ENCODE data around the gene CFAP65.
A peak's percentile ranks its signal among the peaks of the same experiment; 100 is the strongest.

The CFAP65 gene

DNA sequence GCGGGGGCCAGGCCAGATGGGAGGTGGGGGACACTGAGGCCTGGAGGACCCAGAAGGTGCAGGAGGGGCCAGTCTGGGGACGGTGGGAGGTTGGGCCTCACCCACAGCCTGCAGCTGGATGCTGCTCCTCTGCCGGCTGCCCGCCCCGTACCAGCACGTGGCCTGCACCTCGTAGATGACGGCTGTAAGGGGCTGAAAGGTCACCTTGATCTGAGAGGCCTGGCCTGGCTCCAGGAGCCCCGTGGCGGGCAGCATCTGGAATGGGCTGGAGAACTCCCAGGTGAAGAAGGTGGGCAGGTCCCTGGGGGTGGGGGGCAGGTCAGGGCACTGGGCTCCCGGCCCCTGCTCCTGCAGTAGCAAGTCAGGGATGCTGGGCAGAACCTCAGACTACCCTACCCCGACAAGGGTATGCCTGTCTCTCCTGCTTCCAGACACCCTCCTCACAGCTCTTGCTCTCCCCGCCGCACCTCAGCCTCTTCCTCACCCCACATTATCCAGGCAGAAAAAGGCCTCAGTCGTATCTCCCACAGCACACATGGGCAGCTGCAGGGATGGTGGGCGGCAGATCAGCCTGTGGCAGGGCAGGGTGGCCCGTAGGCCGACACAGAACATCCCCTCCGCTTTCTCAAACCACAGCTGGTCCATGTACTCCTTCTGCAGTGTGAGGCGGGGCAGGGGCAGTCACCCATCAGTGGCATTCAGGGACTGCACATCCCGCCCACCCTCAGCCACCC lies 10.1 kb downstream of the CFAP65 start:
- no peak for DNase-seq (ENCODE audit: low spot score in 2 of 2)
- Mint-ChIP-seq H3K4me3 (no peak overlapping the region), H3K27me3 (peaks cover 18% of the 10 kb centered on the region), H3K27ac (no peak overlapping the region), H3K36me3 (no peaks in the 10 kb centered on the region), H3K4me1 (no peaks in the 10 kb centered on the region), H3K9me3 (no peaks in the 10 kb centered on the region)
- ATAC-seq (ENCODE audit: low read depth): no peak

DNA sequence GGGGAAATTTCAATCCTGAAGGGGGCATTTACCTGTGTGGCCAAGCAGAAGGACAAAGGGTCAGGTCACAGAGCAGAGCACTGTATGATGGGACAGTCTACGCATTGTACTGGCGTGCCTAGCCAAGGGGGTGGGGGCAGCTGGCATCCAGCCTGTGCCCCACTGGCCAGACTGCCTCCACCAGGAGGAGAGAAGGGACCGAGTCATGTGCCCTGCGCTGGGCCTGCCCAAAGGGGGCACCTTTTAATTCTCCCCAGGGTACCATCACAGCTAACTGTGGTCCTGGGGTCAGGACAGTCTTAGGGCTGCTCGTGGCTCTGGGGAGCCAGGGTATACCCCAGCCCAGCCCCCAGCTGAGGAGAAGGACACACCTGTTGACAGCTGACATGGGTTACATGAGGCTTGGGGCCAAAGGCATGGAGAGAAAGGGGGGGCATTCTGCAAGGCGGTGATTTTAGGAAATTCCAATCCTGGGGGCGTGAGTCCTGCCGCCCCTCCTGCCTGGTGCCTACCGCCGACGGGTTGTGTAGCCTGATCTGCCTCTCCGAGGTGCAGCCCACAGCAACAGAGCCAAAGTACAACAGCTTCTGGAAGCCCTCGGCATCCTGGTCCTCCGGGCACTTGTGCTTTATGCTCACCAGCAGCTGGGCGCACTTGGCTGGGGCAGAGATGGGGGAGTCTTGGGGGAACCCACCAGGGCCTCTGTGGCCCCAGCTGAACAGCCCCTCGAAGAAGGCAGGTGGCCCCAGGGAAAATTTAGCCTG lies 11.0 kb downstream of the CFAP65 start:
- Mint-ChIP-seq H3K36me3 (no peaks in the 10 kb centered on the region), H3K4me3 (no peak overlapping the region), H3K27me3 (peaks cover 18% of the 10 kb centered on the region), H3K4me1 (no peaks in the 10 kb centered on the region), H3K27ac (no peak overlapping the region), H3K9me3 (no peaks in the 10 kb centered on the region)
- DNase-seq (ENCODE audit: low spot score in 2 of 2) (no peak), ATAC-seq (ENCODE audit: low read depth) (no peak)

DNA sequence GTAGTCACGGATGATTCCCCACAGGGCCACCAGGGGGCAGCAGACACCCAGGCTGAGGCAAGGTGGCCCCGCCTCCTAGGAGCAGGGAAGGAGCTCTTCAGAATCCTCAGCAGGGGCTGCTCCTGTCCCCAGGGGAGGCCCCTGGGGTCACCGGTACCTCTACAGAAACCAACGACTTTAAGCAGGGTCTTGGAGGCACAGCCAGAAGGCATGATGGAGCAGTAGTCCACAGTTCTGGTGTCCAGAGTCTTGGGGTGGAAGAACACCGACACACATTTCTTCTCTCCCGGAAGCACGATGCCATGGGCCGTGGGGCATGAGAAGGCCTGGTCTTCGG lies 11.5 kb downstream of the CFAP65 start:
- no peaks in the 10 kb centered on the region for H3K4me1 Mint-ChIP-seq
- H3K9me3 Mint-ChIP-seq: no peaks in the 10 kb centered on the region
- ATAC-seq (ENCODE audit: low read depth): peak; percentile 86
- no peaks in the 10 kb centered on the region for H3K36me3 Mint-ChIP-seq
- peaks cover 18% of the 10 kb centered on the region for H3K27me3 Mint-ChIP-seq
- H3K4me3 Mint-ChIP-seq: no peak overlapping the region
- peak; percentile 71 to 76 for DNase-seq (ENCODE audit: low spot score in 2 of 2)
- no peak overlapping the region for H3K27ac Mint-ChIP-seq

DNA sequence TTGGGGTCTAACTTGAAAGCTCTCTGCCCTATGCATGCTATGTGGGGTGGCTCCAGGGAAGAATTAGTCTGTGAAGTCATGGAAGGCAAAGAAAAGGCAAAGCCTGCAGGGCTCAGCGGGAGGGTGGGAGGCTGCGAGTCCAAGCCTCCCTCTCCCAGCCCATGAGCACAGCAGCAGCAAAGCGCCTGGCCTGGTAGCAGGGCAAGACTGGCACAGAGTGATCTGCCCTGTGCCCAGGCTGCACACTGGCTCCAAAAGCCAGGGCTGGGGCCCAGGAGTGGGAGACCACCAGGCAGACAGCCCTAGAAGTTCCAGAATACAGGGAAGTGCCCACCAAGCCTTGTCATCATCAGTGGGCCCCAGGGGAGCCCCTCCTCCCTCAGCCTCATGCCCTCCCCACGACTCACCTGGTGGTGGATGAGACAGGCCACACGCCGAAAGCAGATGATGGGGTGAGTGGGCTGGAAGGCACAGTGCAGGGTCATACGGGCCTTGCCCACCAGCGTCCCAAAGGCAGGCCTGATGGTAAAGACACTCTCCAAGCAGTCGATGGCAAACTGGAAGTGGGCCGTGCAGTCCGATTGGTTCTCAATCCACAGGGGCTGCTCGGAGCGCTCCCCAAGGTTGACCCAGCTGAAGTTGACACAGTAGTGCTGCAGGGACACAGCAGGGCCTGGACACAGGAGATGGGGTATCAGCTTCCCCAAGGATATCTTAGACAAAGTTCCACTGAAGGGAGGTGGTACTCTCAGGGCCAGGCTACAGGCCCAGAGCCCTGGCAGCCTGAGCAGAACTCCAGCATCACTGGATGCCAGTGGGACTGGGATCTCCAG lies 12.1 kb downstream of the CFAP65 start:
- Mint-ChIP-seq H3K9me3 (no peaks in the 10 kb centered on the region), H3K4me3 (no peak overlapping the region), H3K27me3 (peaks cover 18% of the 10 kb centered on the region), H3K27ac (no peak overlapping the region), H3K4me1 (no peaks in the 10 kb centered on the region), H3K36me3 (no peaks in the 10 kb centered on the region)
- ATAC-seq (ENCODE audit: low read depth) (peak; percentile 22), DNase-seq (ENCODE audit: low spot score in 2 of 2) (peak in 1 of 2 donors; percentile 28)

DNA sequence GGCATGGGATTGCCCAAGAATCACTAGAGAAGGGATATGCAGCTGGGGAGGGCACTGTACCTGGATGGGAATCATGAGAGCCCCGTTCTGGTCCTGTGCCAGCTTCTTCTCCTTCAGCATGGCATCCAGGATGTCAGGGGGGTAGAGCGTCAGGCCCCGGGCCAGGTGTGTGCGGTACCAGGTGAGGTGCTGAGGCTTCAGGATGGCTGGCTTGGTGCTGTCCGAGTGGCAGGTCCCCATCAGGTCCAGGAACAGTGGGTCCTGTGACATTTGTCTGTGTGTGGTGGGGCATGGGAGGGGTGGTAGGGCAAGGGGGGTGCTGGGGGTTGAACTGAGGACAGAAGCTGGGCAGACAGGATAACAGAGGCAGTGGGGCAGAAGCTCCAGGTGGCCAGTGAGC lies 13.2 kb downstream of the CFAP65 start:
- Mint-ChIP-seq H3K4me3 (no peak overlapping the region), H3K4me1 (no peaks in the 10 kb centered on the region), H3K27me3 (peaks cover 18% of the 10 kb centered on the region), H3K9me3 (no peaks in the 10 kb centered on the region), H3K27ac (no peak overlapping the region), H3K36me3 (no peaks in the 10 kb centered on the region)
- ATAC-seq (ENCODE audit: low read depth) (no peak), DNase-seq (ENCODE audit: low spot score in 2 of 2) (no peak)

DNA sequence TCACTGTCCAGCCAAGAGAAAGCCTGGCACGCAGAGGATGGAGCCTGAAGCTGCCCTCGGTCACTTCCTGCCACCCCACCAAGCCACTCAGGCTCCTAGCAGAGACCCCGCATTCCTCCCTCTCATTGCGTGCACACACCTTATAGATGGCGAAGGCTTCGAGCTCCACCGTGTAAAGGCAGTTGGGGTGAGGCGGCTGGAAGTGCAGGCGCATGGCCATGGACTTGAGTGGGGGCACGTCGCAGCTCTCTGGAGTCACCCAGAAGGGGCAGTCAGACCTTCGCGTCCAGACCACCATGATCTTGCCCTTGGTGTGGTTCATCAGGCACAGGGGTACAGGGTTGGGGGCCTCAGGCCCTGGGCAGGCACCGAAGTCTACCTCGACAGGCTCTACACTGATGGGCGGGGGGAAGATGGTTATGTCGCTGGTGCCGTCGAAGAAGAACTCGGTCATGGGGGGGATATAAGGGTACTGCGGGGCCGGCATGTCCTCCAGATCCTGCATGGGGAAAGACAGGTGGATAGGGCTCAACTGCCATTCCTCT lies 13.7 kb downstream of the CFAP65 start:
- ATAC-seq (ENCODE audit: low read depth): no peak
- Mint-ChIP-seq H3K4me3 (no peak overlapping the region), H3K27ac (no peak overlapping the region)

DNA sequence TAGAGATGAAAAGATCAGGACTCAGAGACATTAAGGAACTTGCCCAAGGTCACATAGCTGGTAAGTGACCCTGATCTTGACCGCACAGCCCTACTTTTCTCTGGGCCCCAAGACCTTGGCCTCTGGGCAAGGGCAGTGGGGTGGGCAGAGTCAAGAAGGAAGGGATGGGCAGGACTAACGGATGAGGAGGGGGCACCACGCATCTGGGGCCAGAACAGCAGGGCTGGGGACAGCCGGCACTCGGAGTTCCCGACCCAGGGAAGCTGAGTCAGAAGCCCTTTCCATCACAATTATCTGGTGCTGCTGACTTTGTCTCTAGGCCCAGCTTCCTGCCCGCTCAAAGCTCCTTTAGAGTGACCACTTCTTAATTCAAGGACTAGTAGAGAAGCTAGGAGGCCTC lies 14.4 kb downstream of the CFAP65 start:
- DNase-seq (ENCODE audit: low spot score in 2 of 2): no peak
- Mint-ChIP-seq H3K9me3 (no peaks in the 10 kb centered on the region), H3K27me3 (peaks cover 15% of the 10 kb centered on the region), H3K36me3 (no peaks in the 10 kb centered on the region), H3K27ac (no peak overlapping the region), H3K4me3 (no peak overlapping the region), H3K4me1 (no peaks in the 10 kb centered on the region)
- ATAC-seq (ENCODE audit: low read depth): no peak

More for the DNA sequence above, 13.7 kb downstream of the CFAP65 start:
- no peaks in the 10 kb centered on the region for H3K9me3 Mint-ChIP-seq
- H3K27me3 Mint-ChIP-seq: peaks cover 18% of the 10 kb centered on the region
- no peaks in the 10 kb centered on the region for H3K4me1 Mint-ChIP-seq
- H3K36me3 Mint-ChIP-seq: no peaks in the 10 kb centered on the region
- no peak for DNase-seq (ENCODE audit: low spot score in 2 of 2)

DNA sequence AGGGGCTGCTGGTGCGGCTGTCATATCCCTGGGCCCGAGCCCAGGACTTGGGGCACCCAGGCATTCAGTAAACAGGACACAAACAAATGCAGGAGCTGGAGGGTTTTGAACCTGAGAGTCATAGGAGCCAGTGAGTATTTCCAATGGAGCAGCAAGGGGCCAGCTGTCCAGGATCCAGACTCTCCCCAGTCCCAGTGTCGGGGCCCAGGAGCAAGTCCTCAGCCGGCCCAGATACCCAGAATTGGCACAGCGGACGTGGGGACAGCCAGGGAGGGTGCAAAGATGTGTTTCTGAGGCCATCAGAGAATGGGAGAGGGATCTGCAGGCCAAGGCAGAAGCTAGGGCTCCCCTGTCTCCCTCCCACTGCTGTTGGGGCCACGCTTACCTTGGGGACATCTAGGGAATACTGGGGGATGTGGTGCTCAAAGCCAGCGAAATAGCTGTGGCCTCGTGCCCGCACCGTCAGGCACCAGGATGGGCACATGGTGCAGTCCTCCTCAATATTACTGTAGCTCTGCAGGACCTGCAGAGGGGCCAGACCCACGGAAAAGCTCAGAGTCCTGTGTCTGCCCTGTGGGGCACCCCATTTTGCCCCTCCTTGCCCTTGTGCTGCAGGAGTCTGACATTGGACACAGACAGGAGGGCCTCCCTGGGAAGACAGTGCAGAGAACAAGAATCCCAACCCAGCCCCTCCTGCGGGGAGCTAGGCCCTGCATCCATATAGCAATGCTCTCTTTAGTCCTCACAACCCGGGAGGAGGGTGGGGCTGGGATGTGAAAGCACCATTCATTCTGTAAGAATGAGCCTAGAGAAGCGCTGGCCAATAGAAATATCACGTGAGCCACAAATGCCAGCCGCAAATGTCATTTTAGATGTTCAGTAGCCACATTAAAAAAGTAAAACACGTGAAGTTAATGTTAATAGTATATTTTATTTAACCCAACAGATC lies 15.4 kb downstream of the CFAP65 start:
- DNase-seq (ENCODE audit: low spot score in 2 of 2) (no peak), ATAC-seq (ENCODE audit: low read depth) (no peak)
- H3K4me1 Mint-ChIP-seq: no peaks in the 10 kb centered on the region
- no peaks in the 10 kb centered on the region for H3K36me3 Mint-ChIP-seq
- no peaks in the 10 kb centered on the region for H3K9me3 Mint-ChIP-seq
- no peak overlapping the region for H3K4me3 Mint-ChIP-seq
- H3K27ac Mint-ChIP-seq: no peak overlapping the region
- peaks cover 12% of the 10 kb centered on the region for H3K27me3 Mint-ChIP-seq

DNA sequence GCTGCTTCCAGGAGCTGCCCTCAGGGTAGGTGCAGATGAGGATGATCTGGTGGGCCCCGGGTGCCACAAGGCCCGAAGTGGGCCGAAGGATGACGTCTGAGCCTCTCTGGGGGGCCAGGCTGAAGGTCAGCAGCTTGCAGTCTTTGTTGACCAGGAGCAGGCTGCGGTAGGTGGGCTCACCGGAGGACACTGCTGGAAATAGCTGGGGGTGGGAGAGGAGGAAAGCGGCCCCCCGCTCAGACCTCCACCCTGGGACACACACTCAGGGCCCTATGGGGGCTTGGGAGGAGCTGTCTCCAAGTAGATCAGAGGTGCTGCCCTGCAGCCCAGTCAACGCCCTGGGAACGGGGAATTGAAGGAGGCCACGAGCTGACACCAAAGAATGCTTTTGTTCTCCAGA lies 17.3 kb downstream of the CFAP65 start:
- Mint-ChIP-seq H3K27me3 (peaks cover 5% of the 10 kb centered on the region), H3K27ac (no peak overlapping the region), H3K4me1 (no peaks in the 10 kb centered on the region), H3K9me3 (no peaks in the 10 kb centered on the region), H3K36me3 (no peaks in the 10 kb centered on the region), H3K4me3 (no peak overlapping the region)
- DNase-seq (ENCODE audit: low spot score in 2 of 2): no peak
- ATAC-seq (ENCODE audit: low read depth): no peak

DNA sequence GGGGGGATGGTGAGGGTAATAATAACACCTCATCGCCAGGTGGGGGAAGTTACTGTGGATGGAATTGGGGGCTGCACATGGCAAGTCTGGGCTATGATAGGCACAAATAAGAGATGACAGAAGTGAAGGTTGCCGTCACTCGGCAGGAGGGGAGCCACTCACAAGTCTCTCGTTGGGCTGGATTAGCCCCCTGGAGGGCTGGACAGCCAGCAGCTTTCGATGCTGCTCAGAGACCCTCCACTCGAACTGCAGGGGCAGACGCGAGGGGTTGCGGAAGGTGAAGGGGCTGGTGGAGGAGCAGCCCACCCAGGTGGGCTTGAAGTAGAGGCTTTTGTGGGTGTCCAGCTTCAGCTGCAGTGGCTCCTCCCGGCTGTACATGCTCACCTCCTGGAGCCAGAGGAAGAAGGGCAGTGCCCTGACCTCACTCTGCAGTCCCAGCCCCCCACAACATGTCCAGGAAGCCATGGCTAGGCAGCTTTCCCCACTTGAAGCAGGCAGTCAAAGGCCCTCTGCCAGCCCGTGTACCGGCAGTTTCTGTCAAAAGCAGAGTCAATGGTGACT lies 18.2 kb downstream of the CFAP65 start:
- Mint-ChIP-seq H3K4me3 (no peak overlapping the region), H3K27me3 (peaks cover 8% of the 10 kb centered on the region), H3K27ac (no peak overlapping the region), H3K4me1 (no peaks in the 10 kb centered on the region), H3K36me3 (no peaks in the 10 kb centered on the region), H3K9me3 (no peaks in the 10 kb centered on the region)
- ATAC-seq (ENCODE audit: low read depth): no peak
- no peak for DNase-seq (ENCODE audit: low spot score in 2 of 2)

DNA sequence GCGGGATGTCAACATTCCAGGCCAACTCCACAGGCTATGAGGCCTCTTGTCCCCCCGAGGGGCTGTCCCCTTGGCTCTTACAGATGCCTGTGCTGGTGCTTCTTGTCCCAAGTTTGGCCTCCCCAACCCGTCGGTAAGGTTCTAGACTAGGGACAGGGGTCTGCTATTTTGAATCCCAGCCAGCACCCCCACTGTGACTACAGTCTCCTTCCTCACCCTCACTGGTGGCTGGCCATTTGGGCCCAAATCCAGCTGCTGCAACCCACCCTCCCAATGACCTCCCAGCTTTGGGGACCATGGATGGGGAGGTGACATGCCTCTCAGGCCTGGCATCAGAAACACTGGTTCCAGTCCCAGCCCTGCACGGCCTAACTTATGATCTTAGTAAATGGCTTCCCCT lies 18.7 kb downstream of the CFAP65 start:
- ATAC-seq (ENCODE audit: low read depth) (no peak), DNase-seq (ENCODE audit: low spot score in 2 of 2) (no peak)
- H3K27me3 Mint-ChIP-seq: peaks cover 8% of the 10 kb centered on the region
- no peak overlapping the region for H3K27ac Mint-ChIP-seq
- no peaks in the 10 kb centered on the region for H3K4me1 Mint-ChIP-seq
- H3K36me3 Mint-ChIP-seq: no peaks in the 10 kb centered on the region
- no peak overlapping the region for H3K4me3 Mint-ChIP-seq
- no peaks in the 10 kb centered on the region for H3K9me3 Mint-ChIP-seq

DNA sequence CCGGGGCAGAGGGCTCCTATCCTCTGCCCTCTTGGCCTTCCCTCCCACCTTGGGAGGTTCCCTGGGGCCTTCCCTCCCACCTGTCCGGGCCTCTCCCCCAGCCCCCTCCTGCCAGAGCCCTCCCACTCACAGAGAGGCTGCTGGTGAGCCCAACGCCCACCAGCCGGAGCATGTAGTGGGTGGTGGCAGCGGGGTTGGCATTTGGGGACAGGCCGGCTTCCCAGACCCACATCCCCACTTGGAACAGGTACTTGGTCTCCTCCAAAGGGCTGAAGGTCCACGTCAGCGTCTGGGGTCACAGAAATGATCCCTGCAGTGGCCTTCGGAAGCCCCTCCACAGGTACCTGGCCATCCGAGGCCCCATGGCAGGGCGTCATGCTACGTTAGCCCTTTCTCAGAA lies 19.3 kb downstream of the CFAP65 start:
- Mint-ChIP-seq H3K4me1 (no peaks in the 10 kb centered on the region), H3K4me3 (no peak overlapping the region), H3K9me3 (no peaks in the 10 kb centered on the region), H3K36me3 (no peaks in the 10 kb centered on the region), H3K27me3 (peaks cover 8% of the 10 kb centered on the region), H3K27ac (no peak overlapping the region)
- no peak for DNase-seq (ENCODE audit: low spot score in 2 of 2)
- ATAC-seq (ENCODE audit: low read depth): no peak

DNA sequence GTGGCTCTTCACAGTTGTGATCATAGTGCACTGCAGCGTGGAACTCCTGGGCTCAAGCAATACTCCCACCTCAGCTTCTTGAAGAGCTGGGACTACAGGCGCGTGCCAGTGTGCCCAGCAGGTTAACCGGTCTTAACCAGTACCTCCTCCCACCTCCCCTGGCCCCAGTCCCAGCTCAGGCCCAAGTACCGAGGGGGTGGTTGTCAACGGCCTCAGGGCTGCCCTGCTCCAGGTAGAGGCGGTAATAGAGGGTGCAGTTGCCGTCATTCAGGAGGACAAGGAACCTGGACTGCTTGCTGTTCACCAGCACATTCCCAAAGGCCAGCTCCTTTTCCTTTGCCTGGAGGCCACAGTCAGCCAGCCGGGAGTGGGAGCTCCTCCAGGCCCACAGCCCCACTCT lies 19.7 kb downstream of the CFAP65 start:
- DNase-seq (ENCODE audit: low spot score in 2 of 2): no peak
- no peaks in the 10 kb centered on the region for H3K4me1 Mint-ChIP-seq
- no peak overlapping the region for H3K27ac Mint-ChIP-seq
- H3K36me3 Mint-ChIP-seq: no peaks in the 10 kb centered on the region
- no peak for ATAC-seq (ENCODE audit: low read depth)
- H3K27me3 Mint-ChIP-seq: peaks cover 8% of the 10 kb centered on the region
- no peak overlapping the region for H3K4me3 Mint-ChIP-seq
- no peaks in the 10 kb centered on the region for H3K9me3 Mint-ChIP-seq

All from memory B cell (primary cell).